Measurements from ENCODE around the gene PPP2R5C.

DNA sequence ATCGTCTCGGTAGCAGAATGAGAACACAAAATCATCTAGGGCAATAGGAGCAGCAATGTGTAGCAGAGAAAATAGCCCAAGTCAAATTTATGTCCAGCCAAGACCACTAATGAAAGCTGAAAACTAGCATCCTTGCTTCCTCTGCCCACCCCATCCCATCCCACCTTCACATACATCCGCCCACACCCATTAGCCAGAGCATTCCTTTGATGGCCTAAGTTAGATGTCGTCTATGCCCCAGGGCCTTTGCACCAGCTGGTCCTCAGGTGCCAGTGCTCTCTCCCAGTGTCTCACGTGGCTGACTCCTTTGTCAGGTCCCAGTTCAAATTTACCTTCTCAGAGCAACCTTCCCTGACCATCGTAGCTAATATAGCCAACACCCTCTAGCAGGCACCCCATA lies 17.8 kb upstream of the PPP2R5C start:
- TF ChIP-seq, protein P1, sequence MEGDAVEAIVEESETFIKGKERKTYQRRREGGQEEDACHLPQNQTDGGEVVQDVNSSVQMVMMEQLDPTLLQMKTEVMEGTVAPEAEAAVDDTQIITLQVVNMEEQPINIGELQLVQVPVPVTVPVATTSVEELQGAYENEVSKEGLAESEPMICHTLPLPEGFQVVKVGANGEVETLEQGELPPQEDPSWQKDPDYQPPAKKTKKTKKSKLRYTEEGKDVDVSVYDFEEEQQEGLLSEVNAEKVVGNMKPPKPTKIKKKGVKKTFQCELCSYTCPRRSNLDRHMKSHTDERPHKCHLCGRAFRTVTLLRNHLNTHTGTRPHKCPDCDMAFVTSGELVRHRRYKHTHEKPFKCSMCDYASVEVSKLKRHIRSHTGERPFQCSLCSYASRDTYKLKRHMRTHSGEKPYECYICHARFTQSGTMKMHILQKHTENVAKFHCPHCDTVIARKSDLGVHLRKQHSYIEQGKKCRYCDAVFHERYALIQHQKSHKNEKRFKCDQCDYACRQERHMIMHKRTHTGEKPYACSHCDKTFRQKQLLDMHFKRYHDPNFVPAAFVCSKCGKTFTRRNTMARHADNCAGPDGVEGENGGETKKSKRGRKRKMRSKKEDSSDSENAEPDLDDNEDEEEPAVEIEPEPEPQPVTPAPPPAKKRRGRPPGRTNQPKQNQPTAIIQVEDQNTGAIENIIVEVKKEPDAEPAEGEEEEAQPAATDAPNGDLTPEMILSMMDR (IDR thresholded peaks at IDR 0.05; ENCODE audit: borderline replicate concordance, extremely low read depth, low read length, poor library complexity, severe bottlenecking) = no peak
- no peak for TF ChIP-seq EZH2 (IDR thresholded peaks at IDR 0.05; ENCODE audit: borderline replicate concordance, low read depth, low read length, severe bottlenecking)

Data from DND-41 (cell line).